ENCODE measurements around the gene SNN. TPM values are rescaled to one million over a fixed set of nuclear protein-coding genes. Genes with fewer than 3 reads are reported as not detected.

The SNN gene
- total RNA-seq, 1 experiment from 2014 or later = 18.8 TPM

DNA sequence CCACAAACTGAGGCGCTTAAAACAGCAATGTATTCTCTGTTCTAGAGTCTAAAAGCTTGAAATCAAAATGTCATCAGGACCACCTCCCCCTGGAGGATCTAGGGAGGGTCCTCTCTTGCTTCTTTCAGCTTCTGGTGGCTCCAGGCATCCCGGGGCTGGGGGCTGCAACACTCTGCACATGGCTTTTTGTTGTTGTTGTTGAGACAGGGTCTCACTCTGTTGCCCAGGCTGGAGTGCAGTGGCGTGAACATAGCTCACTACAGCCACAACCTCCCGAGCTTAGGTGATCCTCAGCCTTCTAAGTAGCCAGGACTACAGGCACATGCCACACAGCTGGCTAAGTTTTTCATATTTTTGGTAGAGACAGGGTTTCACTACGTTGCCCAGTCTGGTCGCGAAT is 37.0 kb upstream of the SNN start:
- H3K36me3 ChIP-seq = no peaks in the 10 kb centered on the region
- no peaks in the 10 kb centered on the region for H3K9me3 ChIP-seq
- H3K4me3 ChIP-seq = no peak overlapping the region
- no peaks in the 10 kb centered on the region for H3K27me3 ChIP-seq
- no peak for DNase-seq

DNA sequence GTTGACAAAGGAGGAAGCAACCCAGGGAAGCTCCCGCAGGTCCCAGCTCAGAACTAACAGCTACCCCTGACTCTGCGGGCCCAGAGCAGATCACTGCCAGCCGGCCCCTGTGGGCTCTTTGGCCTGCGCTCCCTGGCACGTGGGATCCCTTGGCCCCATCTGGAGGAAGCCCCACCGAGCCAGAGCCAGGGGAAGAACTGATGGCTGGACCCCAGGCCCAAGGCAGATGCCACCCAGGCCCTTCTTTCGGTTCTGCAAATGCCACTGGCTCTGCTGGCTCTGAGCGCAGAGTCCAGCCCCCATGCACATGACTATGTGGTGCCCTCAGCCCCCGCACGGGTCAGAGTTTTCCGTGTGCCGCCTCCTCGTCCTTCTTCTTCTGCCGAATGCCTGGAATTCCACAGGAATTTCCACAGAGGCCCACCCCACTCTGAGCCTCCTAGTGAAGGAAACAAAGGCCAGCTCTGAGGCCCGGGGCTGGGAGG is 35.8 kb upstream of the SNN start:
- H3K27me3 ChIP-seq = no peaks in the 10 kb centered on the region
- H3K36me3 ChIP-seq = no peaks in the 10 kb centered on the region
- no peaks in the 10 kb centered on the region for H3K9me3 ChIP-seq
- no peak for DNase-seq
- no peak overlapping the region for H3K4me3 ChIP-seq

DNA sequence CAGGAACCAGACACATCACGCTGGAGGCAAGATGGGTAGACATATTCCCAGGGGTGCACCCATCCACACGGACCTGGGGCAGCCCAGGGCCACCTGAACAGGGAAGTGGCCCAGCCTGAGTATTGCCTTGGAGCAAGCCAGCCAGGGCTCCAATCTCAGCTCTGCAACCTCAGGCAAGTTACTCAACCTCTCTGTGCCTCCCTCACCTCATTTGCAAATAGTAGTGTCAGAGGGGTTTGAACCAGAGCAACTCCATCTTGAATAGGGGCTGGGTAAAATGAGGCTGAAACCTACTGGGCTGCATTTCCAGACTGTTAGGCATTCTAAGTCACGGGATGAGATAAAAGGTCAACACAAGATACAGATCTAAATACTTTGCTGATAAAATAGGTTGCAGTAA is 35.1 kb upstream of the SNN start:
- Histone ChIP-seq H3K9me3 (no peaks in the 10 kb centered on the region), H3K4me3 (no peak overlapping the region), H3K36me3 (no peaks in the 10 kb centered on the region), H3K27me3 (no peaks in the 10 kb centered on the region)
- DNase-seq = no peak

GRCh38 chr16:11634312-11634711 is 33.9 kb upstream of the SNN start:
- H3K36me3 ChIP-seq = no peaks in the 10 kb centered on the region
- H3K4me3 ChIP-seq = no peak overlapping the region
- no peaks in the 10 kb centered on the region for H3K27me3 ChIP-seq
- DNase-seq = no peak
- H3K9me3 ChIP-seq = no peaks in the 10 kb centered on the region

- no peak overlapping the region for H3K4me3 ChIP-seq
- no peak for DNase-seq
- no peaks in the 10 kb centered on the region for H3K9me3 ChIP-seq
- no peaks in the 10 kb centered on the region for H3K36me3 ChIP-seq
- H3K27me3 ChIP-seq = no peaks in the 10 kb centered on the region
Measured at GRCh38 chr16:11635113-11635652, 33.1 kb upstream of the SNN start.

DNA sequence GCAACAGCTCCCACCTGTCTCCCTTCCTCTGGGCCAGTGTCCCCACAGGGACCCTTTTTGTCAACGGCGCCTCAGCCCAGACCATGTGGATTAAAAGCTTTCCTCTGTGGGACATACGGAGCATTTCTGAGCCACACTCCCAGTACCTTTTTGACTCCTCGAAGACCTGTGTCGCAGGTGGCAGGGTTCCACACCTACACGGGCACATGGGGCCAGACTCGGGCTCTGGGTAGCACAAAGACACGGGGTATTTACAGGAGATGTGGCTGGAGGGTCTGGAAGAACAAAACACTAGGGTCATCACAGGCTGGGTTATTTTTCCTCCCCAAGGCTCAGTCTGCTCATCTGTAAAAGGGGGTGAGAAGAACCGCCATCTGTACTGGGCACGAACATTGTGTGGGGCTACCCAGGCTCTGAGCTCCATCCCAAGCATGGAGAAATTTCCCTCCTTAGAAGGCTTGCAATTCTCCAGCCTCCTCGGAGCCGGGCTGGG is 32.5 kb upstream of the SNN start:
- no peak for DNase-seq
- Histone ChIP-seq H3K9me3 (no peaks in the 10 kb centered on the region), H3K36me3 (no peaks in the 10 kb centered on the region), H3K27me3 (no peaks in the 10 kb centered on the region), H3K4me3 (no peak overlapping the region)

- H3K4me3 ChIP-seq = no peak overlapping the region
- H3K9me3 ChIP-seq = no peaks in the 10 kb centered on the region
- no peaks in the 10 kb centered on the region for H3K36me3 ChIP-seq
- no peaks in the 10 kb centered on the region for H3K27me3 ChIP-seq
- no peak for DNase-seq
Measured at GRCh38 chr16:11636172-11636721, 32.0 kb upstream of the SNN start.

GRCh38 chr16:11637320-11637719 is 30.9 kb upstream of the SNN start:
- Histone ChIP-seq H3K36me3 (no peaks in the 10 kb centered on the region), H3K4me3 (no peak overlapping the region), H3K27me3 (no peaks in the 10 kb centered on the region), H3K9me3 (no peaks in the 10 kb centered on the region)
- DNase-seq = no peak

- Histone ChIP-seq H3K4me3 (no peak overlapping the region), H3K27me3 (no peaks in the 10 kb centered on the region), H3K9me3 (no peaks in the 10 kb centered on the region), H3K36me3 (no peaks in the 10 kb centered on the region)
- DNase-seq = no peak
Measured at GRCh38 chr16:11638140-11638539, 30.1 kb upstream of the SNN start.

DNA sequence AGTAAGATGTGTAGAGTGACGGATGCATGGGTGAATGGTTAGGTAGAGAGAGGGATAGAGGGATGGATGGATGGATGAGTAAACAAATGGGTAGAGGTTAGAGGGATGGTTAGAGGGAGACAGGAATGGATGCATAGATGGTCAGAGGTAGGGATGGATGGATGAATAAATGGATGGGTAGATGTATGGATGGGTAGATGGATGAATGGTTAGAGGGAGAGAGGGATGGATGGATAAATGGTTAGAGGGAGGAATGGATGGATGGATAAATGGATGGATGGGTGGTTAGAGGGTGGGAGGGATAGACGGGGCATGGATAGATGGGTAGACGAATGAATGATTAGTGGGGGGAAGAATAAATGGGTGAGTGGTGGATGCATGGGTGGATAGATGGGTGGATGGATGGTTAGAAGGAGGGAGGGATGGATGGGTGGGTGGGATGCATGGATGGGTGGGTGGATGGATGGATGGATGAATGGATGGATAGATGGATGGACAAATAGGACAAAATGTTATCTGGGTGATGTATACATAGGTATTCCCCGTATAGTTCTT is 29.2 kb upstream of the SNN start:
- Histone ChIP-seq H3K27me3 (no peaks in the 10 kb centered on the region), H3K36me3 (no peaks in the 10 kb centered on the region)
- no peak for DNase-seq

GRCh38 chr16:11639925-11640899 is 28.0 kb upstream of the SNN start:
- Histone ChIP-seq H3K9me3 (no peaks in the 10 kb centered on the region), H3K36me3 (no peaks in the 10 kb centered on the region), H3K4me3 (no peak overlapping the region), H3K27me3 (no peaks in the 10 kb centered on the region)
- peak; percentile 93 for DNase-seq

More for the DNA sequence above, 29.2 kb upstream of the SNN start:
- no peak overlapping the region for H3K4me3 ChIP-seq
- H3K9me3 ChIP-seq = no peaks in the 10 kb centered on the region

DNA sequence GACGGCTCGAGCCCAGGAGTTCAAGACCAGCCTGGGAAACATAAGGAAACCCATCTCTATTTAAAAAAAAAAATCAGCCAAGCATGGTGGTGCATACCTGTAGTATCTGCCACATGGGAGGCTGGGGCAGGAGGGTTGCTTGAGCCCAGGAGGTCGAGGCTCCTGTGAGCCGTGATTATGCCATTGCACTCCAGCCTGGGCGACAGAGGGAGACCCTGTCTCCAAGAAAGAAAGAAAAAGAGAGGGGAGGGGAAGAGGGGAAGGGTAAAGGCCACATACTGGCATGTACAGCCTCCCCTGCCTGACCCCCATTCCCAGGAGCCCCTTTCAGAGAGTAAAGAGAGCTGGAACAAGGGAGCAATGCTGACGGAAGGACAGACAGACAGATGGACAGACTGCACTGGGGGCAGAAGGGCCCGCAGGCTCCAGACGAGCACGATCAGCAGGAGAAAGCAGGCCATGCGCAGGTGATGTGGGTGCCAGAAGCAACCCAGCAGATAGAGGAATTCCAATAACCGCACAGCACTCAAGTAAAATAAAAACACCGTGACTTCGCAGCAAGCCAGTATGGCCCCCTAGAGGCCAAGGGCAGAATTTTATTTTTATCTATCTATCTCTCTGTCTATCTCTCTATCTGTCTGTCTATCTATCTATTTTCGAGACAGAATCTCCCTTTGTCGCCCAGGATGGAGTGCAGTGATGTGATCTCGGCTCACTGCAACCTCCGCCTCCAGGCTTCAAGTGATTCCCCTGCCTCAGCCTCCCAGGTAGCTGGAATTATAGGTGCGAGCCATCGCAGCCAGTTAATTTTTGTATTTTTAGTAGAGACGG is 27.1 kb upstream of the SNN start:
- H3K9me3 ChIP-seq = no peaks in the 10 kb centered on the region
- H3K27me3 ChIP-seq = no peaks in the 10 kb centered on the region
- DNase-seq = peak; percentile 54
- H3K4me3 ChIP-seq = no peak overlapping the region
- H3K36me3 ChIP-seq = no peaks in the 10 kb centered on the region

DNA sequence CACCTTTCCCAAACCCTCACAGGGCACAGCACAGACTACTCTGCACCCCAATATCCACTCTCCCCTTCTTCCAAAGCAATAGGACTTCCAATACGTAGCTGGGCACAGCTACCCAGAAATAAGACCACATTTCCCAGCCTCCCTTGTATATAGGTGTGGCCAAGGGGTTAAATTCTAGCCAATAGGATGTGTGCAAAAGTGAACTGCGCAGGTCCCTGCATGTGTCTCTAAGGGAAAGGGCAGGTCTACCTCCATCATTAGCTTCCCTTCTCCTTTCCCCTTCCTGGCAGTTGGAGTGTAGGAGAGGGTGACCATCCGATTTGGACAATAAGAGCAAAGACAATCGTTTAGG is 25.5 kb upstream of the SNN start:
- no peaks in the 10 kb centered on the region for H3K9me3 ChIP-seq
- no peak for DNase-seq
- H3K4me3 ChIP-seq = no peak overlapping the region
- H3K27me3 ChIP-seq = no peaks in the 10 kb centered on the region
- H3K36me3 ChIP-seq = no peaks in the 10 kb centered on the region

DNA sequence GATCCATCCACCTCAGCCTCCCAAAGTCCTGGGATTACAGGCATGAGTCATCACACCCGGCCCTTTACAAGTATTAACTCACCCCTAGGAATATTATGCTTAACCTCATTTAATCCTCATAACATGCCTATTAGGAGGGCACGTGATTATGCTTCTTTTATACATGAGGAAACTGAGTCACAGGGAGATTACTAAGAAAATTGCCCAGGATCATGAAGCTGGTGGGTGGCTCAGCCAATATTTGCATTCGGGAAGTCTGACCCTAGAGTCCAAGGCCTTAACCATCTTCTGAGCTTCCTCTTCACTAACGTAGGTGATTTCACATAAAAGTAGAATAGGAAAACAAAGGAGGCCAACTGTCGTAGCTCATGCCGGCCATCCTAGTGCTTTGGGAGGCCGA is 19.0 kb upstream of the SNN start:
- Histone ChIP-seq H3K9me3 (no peaks in the 10 kb centered on the region), H3K36me3 (no peaks in the 10 kb centered on the region), H3K4me3 (no peak overlapping the region), H3K27me3 (no peaks in the 10 kb centered on the region)
- no peak for DNase-seq

DNA sequence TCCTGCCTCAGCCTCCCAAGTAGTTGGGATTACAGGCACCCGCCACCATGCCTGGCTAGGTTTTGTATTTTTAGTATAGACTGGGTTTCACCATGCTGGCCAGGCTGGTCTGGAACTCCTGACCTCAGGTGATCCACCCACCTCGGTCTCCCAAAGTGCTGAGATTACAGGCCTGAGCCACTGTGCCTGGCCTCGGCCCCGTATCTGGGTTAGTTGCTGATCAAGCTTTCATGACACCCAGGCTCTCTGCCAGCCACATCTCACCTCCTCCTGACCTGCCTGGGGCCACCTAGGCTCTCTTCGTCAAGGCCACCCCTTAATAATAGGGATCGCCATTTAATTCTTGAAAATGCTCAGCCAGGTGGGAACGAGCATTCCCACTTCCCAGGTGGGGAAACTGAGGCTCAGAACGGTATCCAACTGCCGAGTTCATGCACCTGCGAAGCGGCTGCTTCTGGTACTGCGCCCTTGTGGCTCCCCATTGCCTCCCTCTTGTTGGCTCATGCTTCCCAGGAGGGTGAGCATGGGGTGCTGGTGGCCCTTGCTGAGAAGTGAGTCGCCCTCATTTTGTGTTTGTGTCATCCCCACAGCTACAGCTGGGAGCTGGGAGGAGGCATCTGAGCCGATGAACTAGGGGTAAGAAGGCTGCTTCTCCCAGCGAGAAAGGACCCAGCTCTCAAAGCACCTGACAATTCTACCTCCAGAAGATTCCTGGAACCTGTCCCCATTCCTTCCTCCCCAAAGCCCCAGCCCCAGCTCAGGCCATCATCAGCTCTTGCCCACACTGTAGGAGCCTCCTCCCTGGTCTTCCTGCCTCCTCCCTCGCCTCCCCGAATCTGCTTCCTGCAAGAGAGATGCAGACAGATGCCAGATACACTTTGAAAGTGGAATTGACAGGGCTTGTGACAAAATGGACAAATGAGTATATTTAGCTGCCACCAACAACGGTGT is 17.3 kb upstream of the SNN start:
- H3K9me3 ChIP-seq = no peaks in the 10 kb centered on the region
- no peaks in the 10 kb centered on the region for H3K36me3 ChIP-seq
- DNase-seq = no peak
- H3K27me3 ChIP-seq = no peaks in the 10 kb centered on the region
- no peak overlapping the region for H3K4me3 ChIP-seq

GRCh38 chr16:11651796-11652195 is 16.5 kb upstream of the SNN start:
- H3K9me3 ChIP-seq = no peaks in the 10 kb centered on the region
- H3K4me3 ChIP-seq = no peak overlapping the region
- no peak for DNase-seq
- no peaks in the 10 kb centered on the region for H3K36me3 ChIP-seq
- no peaks in the 10 kb centered on the region for H3K27me3 ChIP-seq

All from MG63 (cell line).